Neural cell (in vitro differentiated cells): ENCODE results near the gene CD83.

ENCODE experiments used
- EP300 ChIP-seq: fragments of 450-650 bp; conservative IDR thresholded peaks from 2 replicates; pipeline ENCODE4 v1.6.1; 2014; ENCODE audit warnings: antibody characterized with exemption, mild to moderate bottlenecking, moderate library complexity; ENCODE audit not compliant: poor library complexity, severe bottlenecking
- TF ChIP-seq, protein P1 (sequence below): fragments of 450-650 bp; IDR thresholded peaks from 2 replicates; pipeline ENCODE4 v1.5.1; 2014; ENCODE audit warnings: antibody characterized with exemption, mild to moderate bottlenecking, moderate library complexity; ENCODE audit not compliant: poor library complexity, severe bottlenecking

DNA sequence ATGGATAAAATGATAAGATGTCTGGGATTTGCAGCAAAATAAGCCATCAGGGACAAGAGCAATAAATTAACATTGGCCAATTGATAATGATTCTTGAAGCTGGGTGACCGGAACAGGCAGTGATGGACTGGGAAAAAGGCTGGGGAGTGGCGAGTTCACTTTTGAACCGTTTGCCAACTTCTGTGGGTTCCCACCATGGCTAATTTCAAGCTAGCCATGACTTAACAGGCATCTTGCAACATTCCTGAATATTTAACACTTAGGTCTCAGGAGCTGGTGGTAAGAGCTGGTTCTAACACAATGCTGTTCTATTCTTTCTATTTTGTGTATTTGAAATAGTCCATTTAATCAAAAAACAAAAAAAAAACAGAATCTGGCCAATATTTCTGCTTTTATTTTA lies 37.6 kb upstream of the CD83 start:
- TF ChIP-seq, protein P1, sequence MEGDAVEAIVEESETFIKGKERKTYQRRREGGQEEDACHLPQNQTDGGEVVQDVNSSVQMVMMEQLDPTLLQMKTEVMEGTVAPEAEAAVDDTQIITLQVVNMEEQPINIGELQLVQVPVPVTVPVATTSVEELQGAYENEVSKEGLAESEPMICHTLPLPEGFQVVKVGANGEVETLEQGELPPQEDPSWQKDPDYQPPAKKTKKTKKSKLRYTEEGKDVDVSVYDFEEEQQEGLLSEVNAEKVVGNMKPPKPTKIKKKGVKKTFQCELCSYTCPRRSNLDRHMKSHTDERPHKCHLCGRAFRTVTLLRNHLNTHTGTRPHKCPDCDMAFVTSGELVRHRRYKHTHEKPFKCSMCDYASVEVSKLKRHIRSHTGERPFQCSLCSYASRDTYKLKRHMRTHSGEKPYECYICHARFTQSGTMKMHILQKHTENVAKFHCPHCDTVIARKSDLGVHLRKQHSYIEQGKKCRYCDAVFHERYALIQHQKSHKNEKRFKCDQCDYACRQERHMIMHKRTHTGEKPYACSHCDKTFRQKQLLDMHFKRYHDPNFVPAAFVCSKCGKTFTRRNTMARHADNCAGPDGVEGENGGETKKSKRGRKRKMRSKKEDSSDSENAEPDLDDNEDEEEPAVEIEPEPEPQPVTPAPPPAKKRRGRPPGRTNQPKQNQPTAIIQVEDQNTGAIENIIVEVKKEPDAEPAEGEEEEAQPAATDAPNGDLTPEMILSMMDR = no peak
- no peak for TF ChIP-seq EP300
